Suprapubic skin (tissue), 3 donors: Measurements from ENCODE around the gene CCNT2.

Source experiments
- POLR2A ChIP-seq, 2 donors: fragments of 450-650 bp; IDR thresholded peaks; one replicate each; pipeline ENCODE4 v1.6.1; 2017; ENCODE audit warnings: antibody characterized with exemption in 2 of 2, mild to moderate bottlenecking in 2 of 2, moderate library complexity in 2 of 2
- TF ChIP-seq, protein P1 (sequence below), 2 donors: fragments of 200-600 bp in 1 of 2; fragments of 450-650 bp in 1 of 2; sonication (generic) in 1 of 2; IDR thresholded peaks; one replicate each; pipeline ENCODE4 v1.5.1; 2016 to 2019; ENCODE audit warnings: antibody characterized with exemption in 2 of 2, mild to moderate bottlenecking in 1 of 2, moderate library complexity in 1 of 2

DNA sequence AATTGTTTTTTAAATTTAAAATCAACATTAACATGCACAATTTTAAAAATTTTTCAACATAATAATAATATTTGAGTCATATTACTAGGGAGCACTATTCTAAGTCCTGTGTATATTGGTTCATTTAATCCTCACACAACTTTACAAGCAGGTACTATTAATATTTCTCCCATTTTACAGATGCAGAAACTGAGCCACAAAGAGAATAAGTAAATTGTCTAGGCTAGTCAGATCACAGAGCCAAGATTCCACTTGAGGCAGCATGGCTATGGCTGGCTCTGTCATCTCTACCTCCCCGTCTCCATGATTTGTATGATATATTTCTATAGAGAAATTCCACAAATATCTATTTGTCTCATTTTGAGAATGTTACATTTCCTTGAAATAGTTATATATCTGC lies 15.1 kb downstream of the CCNT2 start:
- TF ChIP-seq, protein P1, sequence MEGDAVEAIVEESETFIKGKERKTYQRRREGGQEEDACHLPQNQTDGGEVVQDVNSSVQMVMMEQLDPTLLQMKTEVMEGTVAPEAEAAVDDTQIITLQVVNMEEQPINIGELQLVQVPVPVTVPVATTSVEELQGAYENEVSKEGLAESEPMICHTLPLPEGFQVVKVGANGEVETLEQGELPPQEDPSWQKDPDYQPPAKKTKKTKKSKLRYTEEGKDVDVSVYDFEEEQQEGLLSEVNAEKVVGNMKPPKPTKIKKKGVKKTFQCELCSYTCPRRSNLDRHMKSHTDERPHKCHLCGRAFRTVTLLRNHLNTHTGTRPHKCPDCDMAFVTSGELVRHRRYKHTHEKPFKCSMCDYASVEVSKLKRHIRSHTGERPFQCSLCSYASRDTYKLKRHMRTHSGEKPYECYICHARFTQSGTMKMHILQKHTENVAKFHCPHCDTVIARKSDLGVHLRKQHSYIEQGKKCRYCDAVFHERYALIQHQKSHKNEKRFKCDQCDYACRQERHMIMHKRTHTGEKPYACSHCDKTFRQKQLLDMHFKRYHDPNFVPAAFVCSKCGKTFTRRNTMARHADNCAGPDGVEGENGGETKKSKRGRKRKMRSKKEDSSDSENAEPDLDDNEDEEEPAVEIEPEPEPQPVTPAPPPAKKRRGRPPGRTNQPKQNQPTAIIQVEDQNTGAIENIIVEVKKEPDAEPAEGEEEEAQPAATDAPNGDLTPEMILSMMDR (IDR thresholded peaks at IDR 0.05) = no peak
- no peak for TF ChIP-seq POLR2A (IDR thresholded peaks at IDR 0.05)
